HG03025 (cell line): Measurements from ENCODE around the gene HPCAL4.

Source experiments
- ATAC-seq: cut with Tn5 transposase; IDR thresholded peaks from one replicate; pipeline ENCODE4 v1.9.1; 2021; ENCODE audit warnings: mild to moderate bottlenecking, moderate library complexity; ENCODE audit not compliant: unreplicated experiment, low FRiP score

The HPCAL4 gene

DNA sequence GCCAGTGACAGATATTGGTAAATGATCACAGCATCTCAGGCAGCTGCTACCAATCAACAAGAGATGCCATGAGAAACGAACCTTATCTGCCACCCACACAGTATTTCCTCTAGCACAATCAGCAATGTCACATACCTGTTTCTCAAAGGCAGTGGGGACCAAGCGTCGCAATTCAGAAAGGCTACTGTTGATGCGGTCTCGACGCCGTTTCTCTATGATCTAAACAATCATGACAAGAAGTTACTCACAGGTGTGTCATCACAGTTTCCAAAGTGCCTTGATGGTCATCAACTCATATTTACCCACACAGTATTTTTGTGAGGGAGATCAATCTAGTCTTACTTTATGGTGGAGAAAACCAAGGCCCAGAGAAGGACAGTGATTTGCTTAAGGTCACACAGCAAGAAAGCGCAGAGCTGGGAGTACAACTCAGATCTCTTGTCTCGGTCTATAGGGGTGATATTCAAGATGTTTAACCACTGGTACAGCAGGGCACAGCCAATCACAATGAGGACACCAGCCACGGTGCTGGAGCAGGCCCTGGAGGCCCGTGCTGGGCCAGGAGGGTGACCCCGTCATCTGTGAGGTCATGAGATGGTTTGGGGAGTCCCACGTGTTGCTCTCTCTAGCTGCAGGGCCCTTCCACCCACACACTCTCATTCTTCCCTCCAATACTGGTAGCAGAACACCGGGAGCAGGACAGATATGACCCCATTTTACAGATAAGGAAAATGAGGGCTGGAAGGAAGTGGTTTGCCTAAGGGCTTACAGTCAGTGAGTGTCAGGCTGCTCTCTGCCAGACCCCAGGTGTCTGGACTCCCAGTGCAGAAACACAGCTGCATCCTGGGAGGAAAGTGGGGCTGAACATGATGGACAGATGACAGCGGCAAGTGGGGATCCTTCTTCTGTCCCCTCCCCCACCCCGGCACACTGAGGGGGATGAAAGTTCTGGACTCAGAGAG, 59.6 kb downstream of the HPCAL4 start:
- ATAC-seq, result no peak

- ATAC-seq, result no peak
These were observed 62.4 kb downstream of the HPCAL4 start for GRCh38 chr1:39628807-39629350.
